Choroid plexus epithelial cell (primary cell): ENCODE measurements around the gene SH3YL1.

Experiments used
- DNase-seq: peaks from one replicate; pipeline ENCODE4 v3.0.0-alpha.2; 2010; ENCODE audit warnings: low read depth
- H3K4me3 ChIP-seq: 2 replicates; pipeline ENCODE4 v1.5.1; 2011; ENCODE audit warnings: low read depth, mild to moderate bottlenecking, control low read depth, low read length, moderate library complexity
- CTCF ChIP-seq: conservative IDR thresholded peaks from 2 replicates; pipeline ENCODE4 v1.5.1; 2011; ENCODE audit warnings: low read depth, mild to moderate bottlenecking, control low read depth, inconsistent platforms, low read length, moderate library complexity

Gene SH3YL1

GRCh38 chr2:273333-273732 is 9.5 kb upstream of the SH3YL1 start:
- no peak overlapping the region for H3K4me3 ChIP-seq
- no peak for TF ChIP-seq CTCF
- DNase-seq, result no peak

DNA sequence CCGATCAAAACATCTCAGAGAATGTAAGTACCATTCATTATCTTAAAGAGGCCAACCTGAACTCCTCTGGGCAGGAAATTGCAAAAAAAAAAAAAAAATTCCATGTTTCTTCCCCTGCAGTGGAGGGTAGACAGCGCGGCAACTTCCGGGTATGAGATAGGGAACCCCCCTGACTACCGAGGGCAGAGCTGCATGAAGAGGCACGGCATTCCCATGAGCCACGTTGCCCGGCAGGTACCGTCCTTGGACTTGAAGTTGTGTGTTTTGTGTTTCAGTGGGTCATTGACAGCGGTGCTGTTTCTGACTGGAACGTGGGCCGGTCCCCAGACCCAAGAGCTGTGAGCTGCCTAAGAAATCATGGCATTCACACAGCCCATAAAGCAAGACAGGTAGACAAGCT is 8.1 kb upstream of the SH3YL1 start:
- no peak for TF ChIP-seq CTCF
- DNase-seq, result no peak
- H3K4me3 ChIP-seq, result no peak overlapping the region

DNA sequence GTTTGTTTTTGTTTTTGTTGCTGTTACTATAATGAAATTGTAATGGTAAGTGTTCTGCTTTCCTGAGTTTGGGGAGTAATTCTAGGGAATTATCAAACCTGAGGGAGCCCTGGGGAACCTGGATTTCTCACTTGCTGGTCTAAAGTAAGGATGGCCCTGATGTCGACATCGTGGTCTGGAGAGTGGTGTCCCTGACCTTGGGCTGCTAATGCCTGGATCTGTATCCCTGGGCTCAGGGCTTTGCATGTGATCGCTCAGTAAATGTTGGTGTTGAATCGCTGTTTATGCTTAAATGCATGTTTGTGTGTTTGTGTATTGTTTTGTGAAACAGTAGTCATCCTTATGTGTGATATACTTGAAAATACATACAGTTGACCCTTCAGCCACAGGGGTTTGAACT is 7.0 kb upstream of the SH3YL1 start:
- H3K4me3 ChIP-seq, result no peak overlapping the region
- TF ChIP-seq CTCF, result no peak
- no peak for DNase-seq

GRCh38 chr2:269356-270030 is 5.7 kb upstream of the SH3YL1 start:
- no peak for TF ChIP-seq CTCF
- H3K4me3 ChIP-seq, result no peak overlapping the region
- no peak for DNase-seq

DNA sequence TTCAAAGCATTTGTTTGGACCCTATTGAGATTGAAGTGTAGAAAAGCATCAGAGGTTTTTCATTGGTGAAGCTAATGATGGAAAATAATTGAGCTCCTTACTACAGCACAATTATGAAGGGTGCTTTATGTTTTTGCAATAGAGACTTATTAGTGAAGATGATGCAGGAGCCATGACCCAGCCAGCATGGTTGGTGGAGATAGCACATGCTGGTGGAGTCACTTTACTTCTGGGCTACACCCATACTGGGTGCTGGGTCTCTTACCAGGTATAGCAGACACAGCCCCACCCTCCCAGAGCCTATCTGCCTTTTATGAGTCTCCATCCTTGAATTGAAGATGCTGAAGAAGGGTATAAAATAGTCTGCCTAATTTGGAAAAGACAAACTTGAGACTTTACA is 4.5 kb upstream of the SH3YL1 start:
- no peak overlapping the region for H3K4me3 ChIP-seq
- TF ChIP-seq CTCF, result no peak
- no peak for DNase-seq

- peak; percentile 3 for TF ChIP-seq CTCF
- H3K4me3 ChIP-seq, result peak within 1 kb of the TSS; percentile 97
- peak; percentile 97 for DNase-seq
Observed at GRCh38 chr2:264493-265468, 949 bp upstream of the SH3YL1 start, which contains the start of gene ACP1. ACP1 (plus strand) TSS chr2:264947; CDS start chr2:264965, 18 bp downstream.
